WERI-Rb-1 (cell line): ENCODE measurements around the gene SYNJ2BP.

Source experiments
- DNase-seq: peaks from one replicate; pipeline ENCODE4 v3.0.0-alpha.2; 2020
- H3K27ac ChIP-seq: fragments of 250-450 bp; sonication (Bioruptor Pico); 2 replicates; pipeline ENCODE4 v1.5.1; 2020; ENCODE audit warnings: mild to moderate bottlenecking, moderate library complexity
- H3K27me3 ChIP-seq: fragments of 250-450 bp; sonication (Bioruptor Pico); 2 replicates; pipeline ENCODE4 v1.5.1; 2021; ENCODE audit warnings: mild to moderate bottlenecking, low read depth, moderate library complexity; ENCODE audit not compliant: insufficient read depth, severe bottlenecking
- H3K36me3 ChIP-seq: fragments of 250-450 bp; sonication (Bioruptor Pico); 2 replicates; pipeline ENCODE4 v1.5.1; 2020; ENCODE audit warnings: mild to moderate bottlenecking, moderate library complexity
- H3K4me3 ChIP-seq: 2 replicates; pipeline ENCODE4 v1.5.1; 2011; ENCODE audit warnings: low read depth, mild to moderate bottlenecking, control low read depth, low read length
- H3K9me3 ChIP-seq: fragments of 250-450 bp; sonication (Bioruptor Pico); 2 replicates; pipeline ENCODE4 v1.5.1; 2021; ENCODE audit warnings: mild to moderate bottlenecking, moderate library complexity; ENCODE audit not compliant: severe bottlenecking
- TF ChIP-seq, protein P1 (sequence below): IDR thresholded peaks from 2 replicates; pipeline ENCODE4 v1.5.1; 2011; ENCODE audit warnings: low read depth, mild to moderate bottlenecking, control low read depth, inconsistent platforms, low read length

Gene SYNJ2BP, protein sequence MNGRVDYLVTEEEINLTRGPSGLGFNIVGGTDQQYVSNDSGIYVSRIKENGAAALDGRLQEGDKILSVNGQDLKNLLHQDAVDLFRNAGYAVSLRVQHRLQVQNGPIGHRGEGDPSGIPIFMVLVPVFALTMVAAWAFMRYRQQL

DNA sequence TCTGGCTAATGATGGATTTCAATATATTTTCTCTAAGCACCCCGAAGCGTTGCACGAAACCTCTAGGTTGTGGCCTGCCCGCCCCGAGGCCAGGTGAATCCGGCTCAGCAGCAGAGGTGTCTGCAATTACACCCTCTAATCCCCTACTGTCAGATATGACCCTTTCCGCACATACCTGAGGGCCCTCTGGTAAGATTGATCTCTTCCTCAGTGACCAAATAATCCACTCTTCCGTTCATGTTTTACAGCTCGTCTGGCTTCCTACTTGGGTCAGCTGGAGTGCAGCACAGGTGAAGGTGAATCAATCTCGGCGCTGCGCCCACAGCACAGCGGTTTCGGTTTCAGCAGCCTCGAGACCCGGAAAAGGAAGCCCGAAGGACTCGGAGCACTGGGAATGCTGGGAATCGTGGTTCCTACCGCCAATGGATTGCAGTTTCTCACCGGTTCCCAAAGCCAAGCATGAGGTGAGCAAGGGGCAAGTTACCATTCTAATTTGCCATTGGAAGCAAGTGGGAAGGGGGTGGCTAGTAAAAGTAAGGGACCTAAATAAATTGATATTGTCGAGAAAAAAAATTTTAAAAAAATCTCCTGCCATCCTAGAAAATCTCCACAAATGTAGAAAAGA lies at the start of gene SYNJ2BP:
Gene SYNJ2BP, minus strand, starts transcription at position 366 of the 625 bp plus-strand sequence. Its CDS starts 127 bp downstream, at position 239.
- Histone ChIP-seq H3K27ac (peak within 1 kb of the TSS; percentile 55), H3K4me3 (peak within 1 kb of the TSS; percentile 97)

DNA sequence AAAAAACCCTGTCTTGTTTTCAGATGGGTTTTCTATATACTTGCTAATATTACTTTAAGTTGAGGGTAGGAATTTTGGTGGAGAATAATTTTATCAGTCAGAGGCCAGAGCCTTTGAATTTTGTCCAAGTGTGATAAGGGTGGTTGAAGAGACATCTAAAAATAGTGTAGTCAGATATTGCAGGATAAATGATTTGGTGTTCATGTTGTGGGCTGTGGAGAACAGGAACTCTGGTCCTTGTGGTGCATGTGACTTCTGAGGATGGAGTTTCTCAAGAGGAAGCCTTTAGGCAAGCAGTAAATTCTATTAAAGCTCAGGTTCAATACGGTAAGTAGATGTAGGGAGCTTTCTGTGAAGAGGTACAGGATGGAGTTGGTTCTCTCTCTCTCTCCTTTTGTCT lies 37.8 kb upstream of the SYNJ2BP start:
- DNase-seq: no peak
- Histone ChIP-seq H3K27me3 (no peaks in the 10 kb centered on the region), H3K4me3 (no peak overlapping the region), H3K27ac (no peak overlapping the region), H3K36me3 (no peaks in the 10 kb centered on the region), H3K9me3 (no peaks in the 10 kb centered on the region)
- TF ChIP-seq, protein P1, sequence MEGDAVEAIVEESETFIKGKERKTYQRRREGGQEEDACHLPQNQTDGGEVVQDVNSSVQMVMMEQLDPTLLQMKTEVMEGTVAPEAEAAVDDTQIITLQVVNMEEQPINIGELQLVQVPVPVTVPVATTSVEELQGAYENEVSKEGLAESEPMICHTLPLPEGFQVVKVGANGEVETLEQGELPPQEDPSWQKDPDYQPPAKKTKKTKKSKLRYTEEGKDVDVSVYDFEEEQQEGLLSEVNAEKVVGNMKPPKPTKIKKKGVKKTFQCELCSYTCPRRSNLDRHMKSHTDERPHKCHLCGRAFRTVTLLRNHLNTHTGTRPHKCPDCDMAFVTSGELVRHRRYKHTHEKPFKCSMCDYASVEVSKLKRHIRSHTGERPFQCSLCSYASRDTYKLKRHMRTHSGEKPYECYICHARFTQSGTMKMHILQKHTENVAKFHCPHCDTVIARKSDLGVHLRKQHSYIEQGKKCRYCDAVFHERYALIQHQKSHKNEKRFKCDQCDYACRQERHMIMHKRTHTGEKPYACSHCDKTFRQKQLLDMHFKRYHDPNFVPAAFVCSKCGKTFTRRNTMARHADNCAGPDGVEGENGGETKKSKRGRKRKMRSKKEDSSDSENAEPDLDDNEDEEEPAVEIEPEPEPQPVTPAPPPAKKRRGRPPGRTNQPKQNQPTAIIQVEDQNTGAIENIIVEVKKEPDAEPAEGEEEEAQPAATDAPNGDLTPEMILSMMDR: no peak

More for the DNA sequence above, at the start of gene SYNJ2BP:
- H3K27me3 ChIP-seq: no peaks in the 10 kb centered on the region
- H3K36me3 ChIP-seq: no peaks in the 10 kb centered on the region; the same call in 1 of the 2 replicates
- TF ChIP-seq, protein P1: no peak
- DNase-seq: peak; percentile 79
- H3K9me3 ChIP-seq: no peaks in the 10 kb centered on the region

DNA sequence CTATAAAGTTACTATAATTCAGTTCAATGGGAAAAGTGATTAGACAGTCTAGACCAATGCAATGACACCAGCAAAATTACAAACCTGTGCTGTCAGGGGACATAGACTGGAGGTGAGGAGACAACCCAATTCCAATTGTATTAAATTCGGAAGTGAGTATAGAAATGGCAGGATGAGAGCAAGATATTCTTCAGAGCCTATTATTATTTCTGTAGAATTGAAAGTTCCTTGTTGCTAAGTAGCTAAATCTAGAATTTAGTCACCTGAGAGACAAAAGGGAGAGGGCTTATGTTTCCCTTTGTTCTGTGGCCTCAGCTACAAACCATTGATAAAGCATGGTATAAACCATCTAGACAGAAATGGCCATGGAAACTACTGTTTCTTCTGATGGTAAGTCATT lies 35.0 kb upstream of the SYNJ2BP start, which contains the start of gene ADAM21:
Gene ADAM21, plus strand, starts transcription at position 301 of the 400 bp plus-strand sequence. CDS start 5,326 bp downstream, outside the sequence.
- no peak for DNase-seq
- TF ChIP-seq, protein P1: no peak
- Histone ChIP-seq H3K9me3 (no peaks in the 10 kb centered on the region), H3K36me3 (no peaks in the 10 kb centered on the region), H3K27me3 (no peaks in the 10 kb centered on the region), H3K27ac (no peak within 1 kb of the TSS), H3K4me3 (no peak within 1 kb of the TSS)

DNA sequence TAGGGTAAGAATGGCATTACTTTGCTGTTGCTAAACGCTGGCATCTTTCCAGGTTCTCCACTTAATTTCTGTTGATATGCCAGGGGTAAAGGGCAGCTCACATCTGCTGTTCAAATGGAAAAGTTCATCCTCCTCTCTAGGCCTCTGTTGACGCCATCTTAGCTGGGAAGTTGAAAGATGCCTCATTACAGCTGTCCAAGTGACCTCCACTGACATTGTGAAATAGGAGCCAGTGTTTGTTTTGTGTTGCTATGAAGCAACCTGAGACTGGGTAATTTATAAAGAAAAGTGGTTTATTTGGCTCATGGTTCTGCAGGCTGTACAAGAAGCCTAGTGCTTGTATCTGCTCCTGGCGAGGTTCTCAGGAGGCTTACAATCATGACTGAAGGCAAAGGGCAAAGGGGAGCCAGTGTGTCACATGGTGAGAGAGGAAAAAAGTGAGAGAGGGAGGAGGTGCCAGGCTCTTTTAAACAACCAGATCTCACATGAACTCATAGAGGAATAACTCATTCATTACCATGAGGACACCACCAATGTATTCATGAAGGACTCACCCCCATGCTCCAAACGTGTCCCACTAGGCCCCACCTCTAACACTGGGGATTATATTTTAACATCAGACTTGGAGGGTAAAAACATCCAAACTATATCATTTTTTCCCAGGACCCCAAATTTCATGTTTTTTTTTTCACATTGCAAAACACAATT lies 31.9 kb upstream of the SYNJ2BP start:
- no peak for DNase-seq
- TF ChIP-seq, protein P1: no peak
- H3K27ac ChIP-seq: no peak overlapping the region
- H3K36me3 ChIP-seq: no peaks in the 10 kb centered on the region
- peaks cover 1% of the 10 kb centered on the region for H3K9me3 ChIP-seq
- H3K27me3 ChIP-seq: no peaks in the 10 kb centered on the region
- no peak overlapping the region for H3K4me3 ChIP-seq

DNA sequence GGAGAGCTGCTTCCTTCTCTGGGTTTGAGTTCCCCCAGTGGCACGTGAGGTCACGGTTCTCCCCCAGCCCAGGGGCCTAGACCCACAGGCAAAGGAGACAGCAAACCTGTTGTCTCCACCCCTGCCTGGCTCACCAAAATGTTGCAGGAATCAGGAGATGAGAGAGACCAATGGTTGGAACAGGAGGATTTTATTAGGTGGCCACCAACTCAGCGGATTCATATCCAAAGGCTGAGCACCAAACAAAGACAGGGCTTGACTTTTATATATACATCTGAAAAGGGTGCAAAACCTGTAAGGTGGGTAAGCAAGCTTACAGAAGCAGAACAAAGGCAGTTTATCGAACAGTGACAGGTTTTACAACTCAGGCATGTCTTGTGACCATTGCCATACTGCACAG lies 25.9 kb upstream of the SYNJ2BP start:
- DNase-seq: no peak
- Histone ChIP-seq H3K9me3 (peaks cover 4% of the 10 kb centered on the region), H3K4me3 (no peak overlapping the region), H3K36me3 (no peaks in the 10 kb centered on the region), H3K27me3 (no peaks in the 10 kb centered on the region), H3K27ac (no peak overlapping the region)
- TF ChIP-seq, protein P1: no peak
